ENCODE measurements around the gene DGAT2L6. TPM values are rescaled to one million over a fixed set of nuclear protein-coding genes. Genes with fewer than 3 reads are reported as not detected.

The DGAT2L6 gene, protein sequence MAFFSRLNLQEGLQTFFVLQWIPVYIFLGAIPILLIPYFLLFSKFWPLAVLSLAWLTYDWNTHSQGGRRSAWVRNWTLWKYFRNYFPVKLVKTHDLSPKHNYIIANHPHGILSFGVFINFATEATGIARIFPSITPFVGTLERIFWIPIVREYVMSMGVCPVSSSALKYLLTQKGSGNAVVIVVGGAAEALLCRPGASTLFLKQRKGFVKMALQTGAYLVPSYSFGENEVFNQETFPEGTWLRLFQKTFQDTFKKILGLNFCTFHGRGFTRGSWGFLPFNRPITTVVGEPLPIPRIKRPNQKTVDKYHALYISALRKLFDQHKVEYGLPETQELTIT
- not detected for total RNA-seq
- total RNA-seq (2013), result not detected
- 0 reads per million in 29 experiments for total RNA-seq

GRCh38 chrX:70176938-70177533, at the start of gene DGAT2L6:
Gene DGAT2L6, plus strand, starts transcription at chrX:70177483. Its CDS starts 100 bp downstream, at chrX:70177583.
- no peak within 1 kb of the TSS for H3K27ac ChIP-seq (ENCODE audit: low read length)
- no peaks in the 10 kb centered on the region for H3K9me3 ChIP-seq
- no peaks in the 10 kb centered on the region for H3K4me1 ChIP-seq (ENCODE audit: control insufficient read depth in 1 of 2, extremely low read depth in 1 of 2, insufficient read depth in 2 of 2, low read length in 2 of 2)
- H3K36me3 ChIP-seq (ENCODE audit: control insufficient read depth in 2 of 2, extremely low read depth in 1 of 2, insufficient read depth in 1 of 2, low read length in 1 of 2), result no peaks in the 10 kb centered on the region
- Mint-ChIP-seq H3K4me3 (no peak within 1 kb of the TSS), H3K4me1 (no peaks in the 10 kb centered on the region), H3K27ac (no peak within 1 kb of the TSS), H3K27me3 (peaks cover 0 to 9% of the 10 kb centered on the region in 2 donors), H3K36me3 (no peaks in the 10 kb centered on the region), H3K9me3 (no peaks in the 10 kb centered on the region)
- no peak for DNase-seq
- ATAC-seq (replicated peaks in 1 of 4), result no peak
- POLR2A ChIA-PET, result no interaction called here
- WGBS (ENCODE audit: insufficient coverage), result 80% methylated on average over 2 of the region's 7 CpGs
- CTCF ChIA-PET, result no interaction called here
- no peak within 1 kb of the TSS for H3K4me3 ChIP-seq (ENCODE audit: control insufficient read depth in 1 of 2, extremely low read depth in 1 of 2, low read length in 1 of 2)
- no peaks in the 10 kb centered on the region for H3K27me3 ChIP-seq (replicated peaks in 1 of 2; ENCODE audit: control insufficient read depth in 2 of 2, extremely low read depth in 1 of 2, insufficient read depth in 2 of 2, low read length in 1 of 2)

- POLR2A ChIA-PET, result no interaction called here
- no peak for DNase-seq
- CTCF ChIA-PET, result no interaction called here
- Mint-ChIP-seq H3K9me3 (no peaks in the 10 kb centered on the region), H3K4me1 (peaks cover 3 to 17% (median 9%) of the 10 kb centered on the region in 3 donors), H3K36me3 (no peaks in the 10 kb centered on the region), H3K27ac (no peak overlapping the region), H3K4me3 (no peak overlapping the region), H3K27me3 (peaks cover 6 to 10% of the 10 kb centered on the region in 2 donors)
- H3K27ac ChIP-seq (ENCODE audit: low read length), result no peak overlapping the region
- no peak overlapping the region for H3K4me3 ChIP-seq (ENCODE audit: control insufficient read depth in 1 of 2, extremely low read depth in 1 of 2, low read length in 1 of 2)
- peaks cover 0 to 6% of the 10 kb centered on the region in 2 experiments for H3K4me1 ChIP-seq (ENCODE audit: control insufficient read depth in 1 of 2, extremely low read depth in 1 of 2, insufficient read depth in 2 of 2, low read length in 2 of 2)
- no peaks in the 10 kb centered on the region for H3K36me3 ChIP-seq (ENCODE audit: control insufficient read depth in 2 of 2, extremely low read depth in 1 of 2, insufficient read depth in 1 of 2, low read length in 1 of 2)
- H3K9me3 ChIP-seq, result no peaks in the 10 kb centered on the region
- 77% methylated on average over 4 of the region's 9 CpGs for WGBS (ENCODE audit: insufficient coverage)
- ATAC-seq (replicated peaks in 1 of 4), result no peak
- H3K27me3 ChIP-seq (replicated peaks in 1 of 2; ENCODE audit: control insufficient read depth in 2 of 2, extremely low read depth in 1 of 2, insufficient read depth in 2 of 2, low read length in 1 of 2), result no peaks in the 10 kb centered on the region
Observed at GRCh38 chrX:70128071-70128470, 49.2 kb upstream of the DGAT2L6 start.

DNA sequence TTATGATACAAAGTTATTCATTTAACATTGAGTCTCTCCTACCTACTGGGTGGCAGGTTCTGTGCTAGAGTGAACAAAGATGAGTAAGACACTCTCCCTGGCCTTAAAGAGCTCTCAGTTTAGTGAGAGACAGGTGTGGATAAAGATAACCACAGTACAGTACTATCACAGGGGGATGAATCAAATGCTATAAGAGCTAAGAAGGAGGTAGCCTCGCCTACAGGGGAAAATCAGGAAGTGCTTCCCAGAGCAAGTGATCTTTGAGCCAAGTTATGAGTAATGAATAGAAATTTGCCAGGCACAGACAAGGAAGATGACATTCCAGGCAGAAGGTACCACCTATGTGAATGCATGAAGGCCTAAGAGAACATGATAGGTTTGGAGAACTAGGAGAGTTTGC, 47.5 kb upstream of the DGAT2L6 start:
- POLR2A ChIA-PET, result interaction anchor here in 1 of 2 donors (0.5 kb wide), 1 partner anchor 9 kb away, joined by 12 read pairs; no protein-coding TSS in a partner anchor
- no peak overlapping the region for H3K4me3 Mint-ChIP-seq

GRCh38 chrX:70132224-70132623, 45.1 kb upstream of the DGAT2L6 start:
- DNase-seq (peak in 1 of 35 experiments; percentile 9), ATAC-seq (replicated peaks in 1 of 4) (no peak)
- peaks cover 0 to 11% of the 10 kb centered on the region in 2 donors for H3K27me3 Mint-ChIP-seq
- H3K9me3 Mint-ChIP-seq, result no peaks in the 10 kb centered on the region
- Histone ChIP-seq H3K9me3 (no peaks in the 10 kb centered on the region), H3K27ac (ENCODE audit: low read length) (peak overlapping the region; percentile 83), H3K36me3 (ENCODE audit: control insufficient read depth in 2 of 2, extremely low read depth in 1 of 2, insufficient read depth in 1 of 2, low read length in 1 of 2) (peaks cover 0 to 10% of the 10 kb centered on the region in 2 donors), H3K4me1 (ENCODE audit: control insufficient read depth in 1 of 2, extremely low read depth in 1 of 2, insufficient read depth in 2 of 2, low read length in 2 of 2) (peaks cover 10 to 13% of the 10 kb centered on the region in 2 experiments), H3K4me3 (ENCODE audit: control insufficient read depth in 1 of 2, extremely low read depth in 1 of 2, low read length in 1 of 2) (no peak overlapping the region), H3K27me3 (replicated peaks in 1 of 2; ENCODE audit: control insufficient read depth in 2 of 2, extremely low read depth in 1 of 2, insufficient read depth in 2 of 2, low read length in 1 of 2) (no peaks in the 10 kb centered on the region)
- peaks cover 26 to 44% (median 28%) of the 10 kb centered on the region in 3 donors for H3K4me1 Mint-ChIP-seq
- H3K36me3 Mint-ChIP-seq, result peaks cover 10% of the 10 kb centered on the region
- ChIA-PET CTCF (interaction anchor here (0.5 to 1.9 kb wide), 3 partner anchors 65 to 1304 kb away, joined by 3 to 15 read pairs (median 3); partner anchors contain the start of gene EFNB1 (in 1 of the 2)), POLR2A (no interaction called here)
- peak overlapping the region; percentile 78 to 81 for H3K27ac Mint-ChIP-seq
- H3K4me3 Mint-ChIP-seq, result peak overlapping the region; percentile 43 to 86 (median 49)
- WGBS (ENCODE audit: insufficient coverage), result no CpG with 5 or more reads among the region's 4 CpGs

More for the DNA sequence above, 47.5 kb upstream of the DGAT2L6 start:
- Histone ChIP-seq H3K4me3 (ENCODE audit: control insufficient read depth in 1 of 2, extremely low read depth in 1 of 2, low read length in 1 of 2) (no peak overlapping the region), H3K27me3 (replicated peaks in 1 of 2; ENCODE audit: control insufficient read depth in 2 of 2, extremely low read depth in 1 of 2, insufficient read depth in 2 of 2, low read length in 1 of 2) (no peaks in the 10 kb centered on the region), H3K9me3 (no peaks in the 10 kb centered on the region), H3K36me3 (ENCODE audit: control insufficient read depth in 2 of 2, extremely low read depth in 1 of 2, insufficient read depth in 1 of 2, low read length in 1 of 2) (no peaks in the 10 kb centered on the region), H3K27ac (ENCODE audit: low read length) (no peak overlapping the region), H3K4me1 (ENCODE audit: control insufficient read depth in 1 of 2, extremely low read depth in 1 of 2, insufficient read depth in 2 of 2, low read length in 2 of 2) (peaks cover 6 to 7% of the 10 kb centered on the region in 2 experiments)
- WGBS (ENCODE audit: insufficient coverage), result no CpG with 5 or more reads among the region's 1 CpG
- Mint-ChIP-seq H3K36me3 (no peaks in the 10 kb centered on the region), H3K4me1 (peaks cover 14 to 28% (median 19%) of the 10 kb centered on the region in 3 donors), H3K9me3 (no peaks in the 10 kb centered on the region), H3K27me3 (peaks cover 0 to 10% of the 10 kb centered on the region in 2 donors), H3K27ac (no peak overlapping the region)
- DNase-seq, result no peak
- no peak for ATAC-seq (replicated peaks in 1 of 4)
- CTCF ChIA-PET, result no interaction called here

DNA sequence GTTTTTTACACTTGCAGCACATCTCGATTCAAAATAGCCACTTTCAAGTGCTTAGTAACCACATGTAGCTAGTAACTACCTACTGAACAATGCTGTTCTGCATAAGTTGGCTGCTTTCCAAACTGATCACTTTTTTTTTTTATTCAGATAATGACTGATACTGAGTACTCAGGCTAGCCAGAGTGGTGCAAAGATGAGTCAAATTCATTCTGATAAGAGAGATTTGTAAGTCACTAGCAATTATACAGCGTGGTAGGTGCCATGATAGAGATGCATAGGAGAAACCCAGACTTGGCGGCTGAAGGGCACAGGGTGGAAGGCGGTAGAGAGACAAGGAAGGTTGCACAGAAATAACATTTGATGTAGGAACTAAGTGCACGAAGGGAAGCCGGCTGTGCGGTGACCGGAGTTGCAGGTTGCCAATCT, 44.4 kb upstream of the DGAT2L6 start:
- ChIA-PET CTCF (interaction anchor here (0.5 to 1.9 kb wide), 12 partner anchors 28 to 1305 kb away, joined by 3 to 15 read pairs (median 4); partner anchors contain the start of gene EFNB1 (in 1 of the 2)), POLR2A (interaction anchor here (0.8 to 1.3 kb wide), 3 partner anchors 9 to 935 kb away, joined by 3 to 8 read pairs (median 4); no protein-coding TSS in a partner anchor)
- H3K4me3 ChIP-seq (ENCODE audit: control insufficient read depth in 1 of 2, extremely low read depth in 1 of 2, low read length in 1 of 2), result peak overlapping the region; percentile 77 to 90
- 0% methylated on average over 4 of the region's 8 CpGs for WGBS (ENCODE audit: insufficient coverage)
- H3K4me1 ChIP-seq (ENCODE audit: control insufficient read depth in 1 of 2, extremely low read depth in 1 of 2, insufficient read depth in 2 of 2, low read length in 2 of 2), result peaks cover 10 to 15% of the 10 kb centered on the region in 2 experiments
- Mint-ChIP-seq H3K36me3 (peaks cover 13% of the 10 kb centered on the region), H3K9me3 (no peaks in the 10 kb centered on the region), H3K4me1 (peaks cover 28 to 48% (median 28%) of the 10 kb centered on the region in 3 donors), H3K27me3 (peaks cover 0 to 11% of the 10 kb centered on the region in 2 donors), H3K27ac (peak overlapping the region; percentile 97), H3K4me3 (peak overlapping the region; percentile 86 to 98 (median 98))
- H3K27ac ChIP-seq (ENCODE audit: low read length), result peak overlapping the region; percentile 83
- DNase-seq (no peak), ATAC-seq (replicated peaks in 1 of 4) (peak in 2 of 4 experiments; percentile 9 to 15)
- no peaks in the 10 kb centered on the region for H3K9me3 ChIP-seq
- no peaks in the 10 kb centered on the region for H3K27me3 ChIP-seq (replicated peaks in 1 of 2; ENCODE audit: control insufficient read depth in 2 of 2, extremely low read depth in 1 of 2, insufficient read depth in 2 of 2, low read length in 1 of 2)
- peaks cover 0 to 10% of the 10 kb centered on the region in 2 donors for H3K36me3 ChIP-seq (ENCODE audit: control insufficient read depth in 2 of 2, extremely low read depth in 1 of 2, insufficient read depth in 1 of 2, low read length in 1 of 2)

Measured in T-cell (primary cell).